Brain microvascular endothelial cell (primary cell): ENCODE measurements around the gene KCNJ3.

Source experiments
- DNase-seq: peaks from one replicate; pipeline ENCODE4 v3.0.0-alpha.2; 2020
- H3K27ac ChIP-seq: fragments of 250-450 bp; sonication (Bioruptor Pico); 2 replicates; pipeline ENCODE4 v1.5.1; 2020; ENCODE audit warnings: mild to moderate bottlenecking, moderate library complexity
- H3K27me3 ChIP-seq: fragments of 250-450 bp; sonication (Bioruptor Pico); replicated peaks from 2 replicates; pipeline ENCODE4 v1.5.1; 2020; ENCODE audit warnings: mild to moderate bottlenecking
- H3K36me3 ChIP-seq: fragments of 250-450 bp; sonication (Bioruptor Pico); replicated peaks from 2 replicates; pipeline ENCODE4 v1.5.1; 2020; ENCODE audit warnings: mild to moderate bottlenecking
- H3K4me3 ChIP-seq: 2 replicates; pipeline ENCODE4 v1.5.1; 2011; ENCODE audit warnings: low read depth, mild to moderate bottlenecking, control low read depth, low read length, moderate library complexity
- in situ Hi-C: cut with HindIII; loops from 2 replicates; pipeline ENCODE4 v1.10.0; 2017; ENCODE audit warnings: low sequenced_read_pairs, low pct_ligation_motif_present
- TF ChIP-seq, protein P1 (sequence below): IDR thresholded peaks from 2 replicates; pipeline ENCODE4 v1.5.1; 2011; ENCODE audit warnings: low read depth, mild to moderate bottlenecking, moderate library complexity, low read length, control low read depth, inconsistent platforms; ENCODE audit errors: missing control alignments

KCNJ3 gene

GRCh38 chr2:154720651-154721050, 22.2 kb downstream of the KCNJ3 start:
- DNase-seq: no peak
- H3K27ac ChIP-seq: no peak overlapping the region
- TF ChIP-seq, protein P1, sequence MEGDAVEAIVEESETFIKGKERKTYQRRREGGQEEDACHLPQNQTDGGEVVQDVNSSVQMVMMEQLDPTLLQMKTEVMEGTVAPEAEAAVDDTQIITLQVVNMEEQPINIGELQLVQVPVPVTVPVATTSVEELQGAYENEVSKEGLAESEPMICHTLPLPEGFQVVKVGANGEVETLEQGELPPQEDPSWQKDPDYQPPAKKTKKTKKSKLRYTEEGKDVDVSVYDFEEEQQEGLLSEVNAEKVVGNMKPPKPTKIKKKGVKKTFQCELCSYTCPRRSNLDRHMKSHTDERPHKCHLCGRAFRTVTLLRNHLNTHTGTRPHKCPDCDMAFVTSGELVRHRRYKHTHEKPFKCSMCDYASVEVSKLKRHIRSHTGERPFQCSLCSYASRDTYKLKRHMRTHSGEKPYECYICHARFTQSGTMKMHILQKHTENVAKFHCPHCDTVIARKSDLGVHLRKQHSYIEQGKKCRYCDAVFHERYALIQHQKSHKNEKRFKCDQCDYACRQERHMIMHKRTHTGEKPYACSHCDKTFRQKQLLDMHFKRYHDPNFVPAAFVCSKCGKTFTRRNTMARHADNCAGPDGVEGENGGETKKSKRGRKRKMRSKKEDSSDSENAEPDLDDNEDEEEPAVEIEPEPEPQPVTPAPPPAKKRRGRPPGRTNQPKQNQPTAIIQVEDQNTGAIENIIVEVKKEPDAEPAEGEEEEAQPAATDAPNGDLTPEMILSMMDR: no peak
- H3K36me3 ChIP-seq: no peaks in the 10 kb centered on the region
- H3K27me3 ChIP-seq: no peaks in the 10 kb centered on the region
- no peak overlapping the region for H3K4me3 ChIP-seq
- in situ Hi-C loops: no loop called here

DNA sequence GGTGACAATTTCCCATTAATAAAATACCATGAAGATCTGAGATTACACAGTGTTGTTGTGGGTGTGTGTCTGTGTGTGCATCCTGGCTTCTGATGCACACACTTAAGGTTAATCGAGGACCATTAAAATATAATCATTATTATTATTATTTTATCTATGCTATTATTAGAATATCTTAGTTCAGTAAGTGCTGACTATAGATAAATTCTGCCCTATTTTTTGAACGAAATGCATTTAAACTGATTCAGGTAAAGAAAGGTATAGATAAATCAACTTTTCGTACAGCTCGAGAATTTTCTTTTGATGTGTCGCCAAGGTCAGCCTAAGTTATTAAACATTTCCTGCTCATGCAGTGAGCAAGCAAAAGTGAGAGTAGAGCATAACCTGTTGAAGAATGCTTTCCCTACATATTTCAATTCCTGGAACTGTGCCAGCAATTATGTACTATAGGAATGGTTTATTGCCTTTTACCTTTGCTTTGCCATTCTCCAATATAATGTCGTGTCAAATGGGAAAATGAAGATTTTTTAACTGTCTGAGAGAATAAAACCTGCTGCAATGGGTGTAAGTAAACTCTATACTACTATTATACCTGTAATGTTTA, 25.8 kb downstream of the KCNJ3 start:
- no peaks in the 10 kb centered on the region for H3K36me3 ChIP-seq
- DNase-seq: no peak
- H3K27me3 ChIP-seq: no peaks in the 10 kb centered on the region
- H3K27ac ChIP-seq: no peak overlapping the region
- in situ Hi-C loops: no loop called here
- TF ChIP-seq, protein P1: no peak
- no peak overlapping the region for H3K4me3 ChIP-seq

GRCh38 chr2:154740361-154740760, 41.9 kb downstream of the KCNJ3 start:
- no peak overlapping the region for H3K27ac ChIP-seq

DNA sequence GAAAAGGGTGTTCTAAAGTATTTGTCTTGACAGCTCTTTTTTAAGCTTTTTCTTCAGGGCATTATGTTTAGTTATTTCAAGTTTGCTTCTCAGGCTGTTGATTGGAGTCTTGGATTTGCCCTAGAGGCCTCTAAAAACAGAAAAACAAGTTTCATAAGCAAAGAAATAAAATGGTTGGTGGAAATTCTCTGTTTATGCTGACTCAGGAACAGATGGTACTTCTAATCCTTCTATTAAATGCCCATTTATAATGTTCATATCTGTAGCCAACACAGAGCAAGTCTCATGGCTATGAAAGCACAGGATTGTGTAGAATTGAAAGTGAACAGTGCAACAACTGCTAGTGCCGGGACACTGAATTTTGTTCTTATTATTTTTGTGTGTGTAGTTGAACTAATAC, 60.4 kb downstream of the KCNJ3 start:
- in situ Hi-C loops: no loop called here

More at GRCh38 chr2:154740361-154740760, 41.9 kb downstream of the KCNJ3 start:
- no peaks in the 10 kb centered on the region for H3K27me3 ChIP-seq
- no peak overlapping the region for H3K4me3 ChIP-seq
- in situ Hi-C loops: no loop called here
- TF ChIP-seq, protein P1: no peak
- H3K36me3 ChIP-seq: no peaks in the 10 kb centered on the region
- DNase-seq: no peak

GRCh38 chr2:154762638-154763037, 64.1 kb downstream of the KCNJ3 start:
- Histone ChIP-seq H3K36me3 (no peaks in the 10 kb centered on the region), H3K27ac (no peak overlapping the region), H3K4me3 (no peak overlapping the region), H3K27me3 (no peaks in the 10 kb centered on the region)
- no peak for DNase-seq
- in situ Hi-C loops: no loop called here
- TF ChIP-seq, protein P1: no peak

More for the DNA sequence above, 60.4 kb downstream of the KCNJ3 start:
- Histone ChIP-seq H3K27ac (no peak overlapping the region), H3K4me3 (no peak overlapping the region), H3K36me3 (no peaks in the 10 kb centered on the region), H3K27me3 (no peaks in the 10 kb centered on the region)
- TF ChIP-seq, protein P1: no peak
- no peak for DNase-seq
